Cardiac septum (tissue), 1 donor: ENCODE measurements around the gene DNMT1. TPM values are rescaled to one million over a fixed set of nuclear protein-coding genes. Genes with fewer than 3 reads are reported as not detected.
"Not testable (repeated sequence)": the region's sequence is repeated elsewhere in the genome, so short reads cannot be mapped to it uniquely, and the experiment has no call there.

Experiments
- DNase-seq: peaks from one replicate; pipeline ENCODE4 v3.0.0-alpha.2; 2020; ENCODE audit warnings: low spot score
- intact Hi-C: fragments of 100-400 bp; cut with DNase I; formaldehyde crosslinking; loops from one replicate; pipeline ENCODE4 v1.14.0; 2022
- total RNA-seq: library from RNA; stranded (reverse); fragmentation: NEBNext Ultra II Directional; extraction: Animal tissue kit (Norgen Biotek cat#: 25700); gene quantifications from one replicate; pipeline ENCODE4 v1.2.1, GENCODE V29; 2021
- donor health status: DM: no; HTN: no; CAD: no.

The DNMT1 gene
- total RNA-seq, 1 donor from 2014 or later, result 27.3 TPM

DNA sequence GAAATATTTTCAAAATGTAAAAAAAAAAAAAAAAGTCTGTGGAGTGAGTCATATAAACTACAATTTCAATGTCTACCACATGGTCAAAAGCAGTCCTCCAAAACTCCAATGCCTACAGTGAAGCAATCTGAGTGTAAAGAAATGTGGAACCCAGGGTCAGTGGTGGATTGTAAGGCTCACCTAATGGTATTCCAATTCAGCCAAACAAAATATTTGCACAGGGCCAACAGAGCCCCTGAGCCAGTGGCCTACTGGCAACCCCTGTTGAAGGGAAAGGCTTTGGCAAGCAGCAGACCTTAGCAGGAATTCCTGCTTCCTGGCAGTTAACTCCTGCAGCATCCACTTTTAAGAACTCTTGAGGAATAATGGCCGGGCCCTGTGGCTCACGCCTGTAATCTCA, 3.4 kb downstream of the DNMT1 start:
- intact Hi-C loops, result loop anchor here (5.0 kb wide), 1 partner anchor 36 kb away; no protein-coding TSS in a partner anchor
- no peak for DNase-seq

DNA sequence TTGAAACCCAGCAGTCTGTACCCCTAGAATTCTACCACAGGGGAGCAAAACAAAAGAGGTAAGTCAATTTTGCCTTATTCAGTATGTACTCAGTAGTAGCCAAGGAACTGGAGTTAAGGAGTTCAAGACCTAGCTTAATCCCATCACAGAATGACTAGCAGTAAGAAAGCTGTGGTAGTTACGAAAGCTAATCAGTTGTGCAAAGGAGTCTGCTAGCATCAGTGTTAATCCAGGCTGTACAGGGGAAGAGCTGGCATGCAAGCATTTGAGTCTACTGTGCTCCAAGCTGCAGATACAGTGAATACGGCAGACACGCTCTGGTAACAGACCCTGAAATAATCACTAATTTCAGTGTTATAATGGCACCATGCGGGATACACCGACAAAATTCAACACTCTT, 4.7 kb downstream of the DNMT1 start:
- intact Hi-C loops, result loop anchor here (5.0 kb wide), 1 partner anchor 37 kb away; no protein-coding TSS in a partner anchor
- no peak for DNase-seq

DNA sequence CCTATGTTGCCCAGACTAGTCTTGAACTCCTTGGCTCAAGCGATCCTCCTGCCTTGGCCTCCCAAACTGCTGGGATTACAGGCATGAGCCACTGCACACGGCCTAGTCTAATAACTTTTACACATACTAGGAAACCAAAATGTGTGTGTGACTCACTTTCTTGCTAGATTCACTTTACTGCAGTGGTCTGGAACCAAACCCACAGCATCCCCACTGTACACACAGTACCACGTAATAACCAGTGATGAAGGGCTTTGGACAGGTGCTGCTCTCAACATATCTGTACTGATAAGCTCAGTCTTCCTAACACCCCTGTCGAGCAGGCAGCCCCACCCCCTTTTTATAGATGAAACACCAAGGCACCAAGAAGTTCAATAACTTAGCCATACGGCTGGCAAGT, 5.1 kb downstream of the DNMT1 start:
- intact Hi-C loops, result loop anchor here (5.0 kb wide), 1 partner anchor 38 kb away; no protein-coding TSS in a partner anchor
- no peak for DNase-seq

DNA sequence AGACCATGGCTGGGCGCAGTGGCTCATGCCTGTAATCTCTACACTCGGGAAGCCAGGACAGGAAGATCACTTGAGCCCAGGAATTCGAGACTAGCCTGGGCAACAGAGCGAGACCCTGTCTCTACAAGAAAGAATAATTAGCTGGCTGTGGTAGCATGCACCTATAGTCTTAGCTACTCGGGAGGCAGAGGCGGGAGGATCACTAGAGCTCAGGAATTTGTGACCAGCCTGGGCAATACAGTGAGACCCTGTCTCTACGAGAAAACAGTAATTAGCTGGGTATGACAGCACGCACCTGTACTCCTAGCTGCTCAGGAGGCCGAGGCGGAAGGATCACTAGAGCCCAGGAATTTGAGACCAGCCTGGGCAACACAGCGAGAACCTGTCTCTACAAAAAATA, 7.4 kb downstream of the DNMT1 start:
- intact Hi-C loops, result no loop called here
- no peak for DNase-seq

DNA sequence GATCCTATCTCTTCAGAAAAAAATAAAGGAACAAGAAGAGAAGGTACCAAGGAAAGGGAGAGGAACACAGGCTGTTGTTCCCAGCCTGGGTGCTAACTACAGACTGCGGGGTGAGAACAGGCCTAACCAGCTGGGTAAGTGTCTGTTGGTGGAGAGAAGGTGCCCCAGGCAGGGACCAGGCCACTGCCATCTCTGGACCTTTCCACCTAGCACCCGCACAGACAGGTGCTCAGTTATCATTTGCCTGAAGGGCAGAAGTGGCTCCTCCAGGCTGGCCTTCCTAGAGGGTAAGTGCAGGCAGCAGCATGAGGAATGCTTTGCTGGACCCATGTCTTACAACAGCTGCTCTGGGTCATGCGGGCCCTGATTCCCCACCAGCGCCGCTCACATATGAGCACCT, 10.1 kb downstream of the DNMT1 start:
- intact Hi-C loops, result no loop called here
- DNase-seq, result no peak

DNA sequence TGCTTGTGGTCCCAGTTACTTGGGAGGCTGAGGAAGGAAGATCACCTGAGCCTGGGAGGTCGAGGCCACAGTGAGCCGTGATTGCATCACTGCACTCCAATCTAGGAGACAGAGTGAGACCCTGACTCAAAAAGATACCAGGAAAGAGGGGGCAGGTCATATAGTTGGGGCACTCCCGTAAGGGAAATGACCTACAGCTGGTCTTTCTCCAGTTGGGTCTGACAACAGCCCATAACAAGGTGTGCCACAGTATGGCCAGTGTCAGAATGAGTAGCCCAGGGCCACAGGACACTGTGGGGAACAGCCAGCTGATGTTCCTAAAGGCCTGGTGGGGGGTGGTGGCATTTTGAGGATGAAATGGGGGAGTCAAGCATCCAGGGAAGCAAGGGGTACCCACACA, 10.8 kb downstream of the DNMT1 start:
- DNase-seq, result no peak
- intact Hi-C loops, result no loop called here

DNA sequence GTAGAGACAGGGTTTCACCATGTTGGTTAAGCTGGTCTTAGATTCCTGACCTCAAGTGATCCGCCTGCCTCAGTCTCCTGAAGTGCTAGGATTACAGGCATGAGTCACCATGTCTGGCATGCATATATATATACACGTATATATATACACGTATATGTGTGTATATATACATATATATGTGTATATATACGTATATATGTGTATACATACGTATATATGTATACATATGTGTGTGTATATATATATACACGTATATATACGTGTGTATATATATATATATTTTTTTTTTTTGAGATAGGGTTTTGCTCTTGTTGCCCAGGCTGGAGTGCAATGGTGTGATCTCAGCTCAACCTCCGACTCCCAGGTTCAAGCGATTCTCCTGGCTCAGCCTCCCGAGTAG, 11.9 kb downstream of the DNMT1 start:
- no peak for DNase-seq
- intact Hi-C loops, result no loop called here

DNA sequence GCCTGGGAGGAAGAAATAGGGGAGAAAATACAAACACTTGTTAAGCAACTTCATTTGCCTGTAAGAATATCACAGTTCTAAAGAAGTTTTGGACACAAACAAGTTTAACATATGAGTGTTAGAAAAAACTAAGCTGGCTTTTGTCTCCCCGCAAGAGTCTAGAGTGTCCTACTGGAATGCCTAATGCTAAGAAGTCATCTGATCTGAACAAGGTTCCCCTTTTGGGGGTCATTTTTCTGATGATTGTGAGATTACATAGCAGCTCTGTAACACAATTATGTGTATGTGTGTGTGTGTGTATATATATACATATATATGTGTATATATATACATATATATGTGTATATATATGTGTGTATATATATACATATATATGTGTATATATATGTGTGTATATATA, 12.7 kb downstream of the DNMT1 start:
- DNase-seq, result no peak
- intact Hi-C loops, result no loop called here

DNA sequence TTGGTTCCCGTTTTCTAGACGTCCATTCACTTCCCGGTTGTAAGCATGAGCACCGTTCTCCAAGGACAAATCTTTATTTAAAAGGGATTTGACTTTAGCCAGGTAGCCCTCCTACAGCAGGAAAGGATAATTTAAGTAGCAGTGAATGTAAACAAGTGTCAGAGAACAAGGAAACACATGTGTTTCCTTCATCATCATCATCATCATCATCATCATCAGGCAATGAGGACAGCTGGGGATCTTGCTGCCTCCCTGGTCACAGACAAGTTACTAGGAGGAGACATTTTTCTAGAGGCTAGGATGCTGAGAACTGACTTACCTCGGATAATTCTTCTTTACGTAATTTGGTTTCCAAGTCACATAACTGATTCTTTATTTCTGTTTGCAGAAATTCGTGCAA, 14.3 kb downstream of the DNMT1 start:
- no peak for DNase-seq
- intact Hi-C loops, result no loop called here

DNA sequence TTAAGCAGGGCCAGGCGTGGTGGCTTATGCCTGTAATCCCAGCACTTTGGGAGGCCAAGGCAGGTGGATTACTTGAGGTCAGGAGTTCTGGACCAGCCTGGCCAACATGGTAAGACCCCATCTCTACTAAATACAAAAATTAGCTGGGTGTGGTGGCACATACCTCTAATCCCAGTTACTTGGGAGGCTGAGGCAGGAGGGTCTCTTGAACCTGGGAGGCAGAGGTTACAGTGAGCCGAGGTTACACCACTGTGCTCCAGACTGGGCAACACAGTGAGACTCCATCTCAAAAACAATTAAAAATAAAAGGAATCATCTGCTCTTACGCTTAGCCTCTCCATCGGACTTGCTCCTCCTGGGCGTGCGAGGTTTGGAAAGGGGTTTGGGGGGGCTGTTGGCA, 14.7 kb downstream of the DNMT1 start:
- intact Hi-C loops, result not testable (repeated sequence)

DNA sequence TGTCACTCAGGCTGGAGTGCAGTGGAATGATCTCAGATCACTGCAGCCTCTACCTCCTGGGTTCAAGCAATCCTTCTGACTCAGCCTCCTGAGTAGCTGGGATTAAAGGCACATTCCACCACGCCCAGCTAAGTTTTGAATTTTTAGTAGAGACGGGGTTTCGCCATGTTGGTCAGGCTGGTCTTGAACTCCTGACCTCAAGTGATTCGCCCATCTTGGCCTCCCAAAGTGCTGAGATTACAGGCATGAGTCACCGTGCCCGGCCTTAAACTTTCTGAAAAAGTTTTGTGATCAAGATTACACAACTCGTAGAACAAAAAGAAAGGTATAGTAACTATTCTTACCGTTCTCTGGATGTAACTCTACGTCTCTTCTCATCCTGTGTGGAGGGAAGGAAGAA, 21.2 kb downstream of the DNMT1 start:
- intact Hi-C loops, result no loop called here
- no peak for DNase-seq

More for the DNA sequence above, 14.7 kb downstream of the DNMT1 start:
- not testable (repeated sequence) for DNase-seq

DNA sequence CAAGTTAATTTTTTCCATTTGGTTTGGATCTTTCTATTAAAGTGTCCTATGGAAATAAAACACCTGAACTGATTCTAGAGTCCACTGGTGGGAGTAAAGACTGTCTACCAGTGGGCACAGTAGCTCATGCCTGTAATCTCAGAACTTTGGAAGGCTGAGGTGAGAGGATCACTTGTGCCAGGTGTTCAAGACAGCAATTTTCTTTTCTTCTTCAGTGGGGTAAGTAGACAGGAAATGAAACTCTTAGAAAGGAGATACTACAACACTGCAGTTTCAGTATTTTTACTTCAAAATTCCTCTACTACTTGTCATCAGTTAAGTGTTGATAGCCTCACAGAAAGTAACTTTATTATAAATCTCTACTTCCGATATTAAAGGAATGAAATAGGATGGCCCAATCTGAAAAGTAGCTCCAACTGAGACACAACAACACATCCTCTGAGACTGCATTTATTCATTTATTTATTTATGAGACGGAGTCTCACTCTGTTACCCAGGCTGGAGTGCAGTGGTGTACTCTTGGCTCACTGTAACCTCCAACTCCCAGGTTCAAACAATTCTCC, 26.3 kb downstream of the DNMT1 start:
- no peak for DNase-seq
- intact Hi-C loops, result no loop called here

DNA sequence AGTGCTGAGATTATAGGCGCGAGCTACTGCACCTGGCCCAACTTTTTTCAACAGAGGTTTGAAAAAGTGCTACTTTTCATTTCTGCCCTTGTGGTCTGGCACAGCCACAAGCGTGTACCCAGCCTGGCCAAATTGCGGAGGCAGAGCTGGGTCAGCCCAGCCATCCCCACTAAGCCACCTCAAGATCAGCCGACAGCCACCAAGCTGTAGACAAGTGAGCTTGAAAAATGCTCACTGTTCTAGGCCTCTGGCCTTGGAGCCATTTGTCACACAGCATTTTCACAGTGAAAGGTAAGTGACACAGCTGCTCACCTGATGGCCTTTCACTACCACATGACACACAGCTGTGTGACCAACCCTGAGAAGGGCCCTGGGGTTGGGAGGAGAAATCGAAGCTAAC, 27.3 kb downstream of the DNMT1 start:
- intact Hi-C loops, result no loop called here

DNA sequence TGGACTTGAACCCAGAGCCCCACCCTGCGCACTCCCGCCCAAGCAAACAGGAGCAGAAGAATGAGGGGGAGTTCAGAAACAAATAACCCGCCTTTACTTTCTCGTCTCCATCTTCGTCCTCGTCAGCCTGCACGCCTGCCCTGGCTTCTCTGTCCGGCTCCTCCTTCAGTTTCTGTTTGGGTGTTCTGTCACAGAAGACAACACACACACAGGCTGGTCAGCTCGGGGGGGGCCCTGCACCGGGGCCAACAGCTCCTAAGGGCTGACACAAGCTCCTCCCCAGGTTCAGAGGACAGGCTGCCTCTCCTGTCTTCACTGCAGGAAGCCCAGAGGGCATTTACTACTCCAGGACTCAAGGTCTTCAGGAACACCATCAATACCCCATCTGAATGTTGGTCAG, 28.3 kb downstream of the DNMT1 start:
- intact Hi-C loops, result not testable (repeated sequence)

More for the DNA sequence above, 27.3 kb downstream of the DNMT1 start:
- no peak for DNase-seq

DNA sequence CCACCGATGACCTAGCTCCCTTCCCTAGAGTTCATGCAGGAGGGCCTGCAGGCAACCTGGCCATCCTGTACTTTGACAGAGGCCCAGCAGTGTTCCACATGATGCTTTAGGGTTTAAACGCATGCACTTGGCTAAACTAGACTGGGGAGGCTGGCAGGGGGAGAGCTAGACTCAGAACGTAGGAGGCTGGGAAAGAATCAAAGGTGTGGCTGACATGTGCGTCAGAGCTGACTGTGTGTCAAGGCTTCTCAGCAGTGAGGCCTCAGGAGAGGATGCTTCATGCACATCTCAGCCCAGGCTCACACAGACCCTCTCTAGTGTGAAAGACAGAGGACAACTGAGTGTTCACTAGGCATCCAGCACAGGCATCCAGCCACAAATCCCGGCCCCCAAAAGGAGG, 28.7 kb downstream of the DNMT1 start:
- intact Hi-C loops, result no loop called here
- no peak for DNase-seq

More for the DNA sequence above, 28.3 kb downstream of the DNMT1 start:
- not testable (repeated sequence) for DNase-seq

DNA sequence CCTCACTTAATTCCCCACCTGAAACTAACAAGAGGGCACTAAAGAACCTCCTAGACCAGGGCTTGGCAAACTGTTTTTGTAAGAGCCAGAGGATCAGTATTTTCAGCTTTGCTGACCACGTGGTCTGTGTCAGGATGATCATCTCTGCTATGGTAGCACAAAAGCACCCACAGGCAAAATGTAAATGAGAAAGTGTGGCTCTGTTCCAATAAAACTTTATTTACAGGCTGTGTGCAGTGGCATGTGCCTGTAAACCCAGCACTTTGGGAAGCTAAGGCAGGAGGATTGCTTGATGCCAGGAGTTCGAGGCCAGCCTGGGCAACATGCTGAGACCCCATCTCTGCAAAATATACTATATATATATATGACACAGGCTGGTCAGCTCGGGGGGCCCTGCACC, 31.2 kb downstream of the DNMT1 start:
- intact Hi-C loops, result no loop called here

DNA sequence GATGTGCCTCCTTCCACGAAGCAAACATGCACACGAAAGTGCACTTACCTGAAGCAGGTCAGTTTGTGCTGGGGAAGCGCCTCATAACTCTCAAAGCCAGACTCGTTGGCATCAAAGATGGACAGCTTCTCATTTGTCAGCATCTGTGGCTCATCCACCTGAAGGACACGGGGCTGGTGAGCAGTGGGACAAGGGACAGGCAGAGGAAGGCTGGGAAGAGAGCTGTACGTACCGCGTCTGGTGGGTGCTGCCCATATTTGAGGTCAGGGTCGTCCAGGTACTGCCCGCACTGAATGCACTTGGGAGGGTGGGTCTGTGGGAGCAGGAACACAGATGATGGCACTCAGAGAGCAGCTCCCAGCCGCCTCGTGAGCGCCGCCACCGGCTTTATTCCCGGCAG, 35.1 kb downstream of the DNMT1 start:
- no peak for DNase-seq
- intact Hi-C loops, result no loop called here

More for the DNA sequence above, 31.2 kb downstream of the DNMT1 start:
- no peak for DNase-seq

DNA sequence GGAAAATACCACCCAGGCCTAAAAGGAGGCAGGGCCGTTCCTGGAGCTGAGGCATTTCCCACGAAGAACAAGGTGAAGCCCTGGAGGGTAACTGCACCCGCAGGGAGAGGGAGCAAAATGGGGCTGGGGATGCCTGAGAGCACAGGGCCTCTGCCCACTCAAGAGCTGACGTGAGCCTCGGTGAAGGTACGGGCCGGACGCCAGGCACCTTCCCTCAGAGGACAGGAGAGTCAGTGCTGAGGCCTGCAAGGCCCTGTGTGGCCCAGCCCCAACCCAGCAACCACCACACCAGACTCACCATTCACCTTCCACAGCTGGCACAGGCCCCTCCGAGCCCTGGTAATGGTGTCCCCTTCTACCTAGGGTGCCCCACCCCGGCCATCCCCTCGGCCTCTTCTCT, 36.3 kb downstream of the DNMT1 start:
- DNase-seq, result no peak
- intact Hi-C loops, result no loop called here

DNA sequence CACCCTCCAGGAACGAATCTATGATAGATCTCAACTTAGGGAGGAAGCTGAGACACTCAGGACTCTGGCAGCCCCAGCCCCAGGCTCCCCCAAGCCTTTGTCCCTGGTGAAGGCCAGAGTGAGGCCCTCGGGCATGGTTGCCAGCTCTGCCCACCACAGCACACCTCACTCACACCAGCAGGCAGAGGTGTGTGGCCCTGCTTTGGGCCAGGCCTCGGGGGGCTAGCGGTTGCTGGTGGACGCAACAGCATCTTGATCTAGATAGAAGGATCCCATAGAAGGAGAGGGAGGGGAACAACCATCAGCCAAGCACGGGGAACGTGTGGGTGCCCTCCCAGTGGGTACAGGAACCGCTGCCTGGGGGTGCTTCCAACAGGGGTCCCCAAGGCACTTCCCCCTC, 36.7 kb downstream of the DNMT1 start:
- intact Hi-C loops, result no loop called here
- no peak for DNase-seq

DNA sequence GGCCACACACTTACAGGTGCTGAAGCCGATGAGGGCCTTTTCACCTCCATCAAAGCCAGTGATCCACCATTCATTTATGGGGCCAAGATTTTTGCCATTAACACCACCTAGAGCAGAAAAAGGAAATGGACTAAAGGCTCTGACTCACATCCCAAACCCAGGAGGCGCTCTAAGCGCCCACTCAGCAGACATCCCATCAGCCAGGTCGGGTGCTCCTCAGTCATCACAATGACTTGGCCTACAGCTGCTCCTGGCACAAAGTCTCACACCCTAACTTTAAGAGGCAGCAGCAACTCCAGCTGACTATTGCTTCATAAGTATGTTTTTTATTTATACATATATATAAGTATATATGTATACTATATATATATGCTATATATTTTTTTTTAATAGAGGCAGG, 38.9 kb downstream of the DNMT1 start:
- no peak for DNase-seq

DNA sequence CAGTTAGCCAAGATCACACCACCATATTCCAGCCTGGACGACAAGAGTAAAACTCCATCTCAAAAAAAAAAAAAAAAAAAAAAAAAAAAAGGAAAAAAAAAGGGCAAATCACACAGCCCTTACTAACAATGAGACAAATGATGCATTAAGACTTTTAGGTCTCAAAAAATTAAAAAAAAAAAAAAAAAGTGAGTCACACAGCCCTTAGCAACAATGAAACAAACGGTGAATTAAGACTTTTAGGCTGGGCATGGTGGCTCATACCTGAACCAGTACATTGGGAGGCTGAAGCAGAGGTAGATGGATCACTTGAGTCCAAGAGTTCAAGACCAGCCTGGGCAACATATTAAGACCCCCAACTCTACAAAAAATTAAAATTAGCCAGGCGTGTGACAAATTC, 42.7 kb downstream of the DNMT1 start:
- no peak for DNase-seq
- intact Hi-C loops, result no loop called here

More for the DNA sequence above, 38.9 kb downstream of the DNMT1 start:
- intact Hi-C loops, result no loop called here

DNA sequence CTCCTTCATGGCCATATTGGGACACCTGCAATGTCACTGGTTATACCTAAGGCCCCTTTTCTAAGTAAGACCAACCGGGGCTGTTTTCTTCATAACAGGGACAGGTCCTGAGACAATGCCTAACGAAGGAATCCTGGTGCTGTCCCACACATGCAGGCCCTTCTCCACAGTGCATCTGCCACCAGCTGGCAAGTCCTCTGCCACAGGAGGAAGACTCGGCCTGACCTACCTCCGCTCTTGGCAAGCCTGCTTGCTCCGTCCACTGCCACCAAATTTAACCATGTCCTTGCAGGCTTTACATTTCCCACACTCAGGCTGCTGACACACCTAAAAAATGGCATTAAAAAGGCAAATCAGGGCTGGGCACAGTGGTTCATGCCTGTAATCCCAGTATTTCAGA, 43.2 kb downstream of the DNMT1 start:
- no peak for DNase-seq
- intact Hi-C loops, result no loop called here
